NCI-H2227 (cell line): Measurements from ENCODE around the gene RGR.

Experiments
- DNase-seq: peaks from one replicate; lab custom pipeline; 2025; ENCODE audit not compliant: unreplicated experiment; lab: John Stamatoyannopoulos, UW

The RGR gene

DNA sequence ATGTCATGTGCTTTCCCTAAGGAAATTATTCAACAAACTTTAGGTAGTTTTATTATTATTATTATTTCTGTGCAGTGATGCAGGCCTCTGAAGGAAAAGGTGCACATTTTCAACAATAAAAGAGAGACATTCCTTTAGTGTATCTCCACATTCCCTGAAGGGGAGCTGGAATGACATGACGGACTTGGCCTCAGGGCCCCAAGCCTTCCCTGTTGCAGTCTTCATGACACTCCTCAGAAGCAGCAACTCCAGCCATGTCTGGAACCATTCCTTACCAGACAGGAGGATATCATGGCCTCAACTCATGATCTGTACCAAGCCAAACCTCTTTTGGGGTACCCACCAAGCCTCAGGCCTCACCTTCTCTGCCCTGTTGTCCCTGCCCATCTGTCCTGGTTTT, 48.3 kb downstream of the RGR start:
- no peak for DNase-seq

DNA sequence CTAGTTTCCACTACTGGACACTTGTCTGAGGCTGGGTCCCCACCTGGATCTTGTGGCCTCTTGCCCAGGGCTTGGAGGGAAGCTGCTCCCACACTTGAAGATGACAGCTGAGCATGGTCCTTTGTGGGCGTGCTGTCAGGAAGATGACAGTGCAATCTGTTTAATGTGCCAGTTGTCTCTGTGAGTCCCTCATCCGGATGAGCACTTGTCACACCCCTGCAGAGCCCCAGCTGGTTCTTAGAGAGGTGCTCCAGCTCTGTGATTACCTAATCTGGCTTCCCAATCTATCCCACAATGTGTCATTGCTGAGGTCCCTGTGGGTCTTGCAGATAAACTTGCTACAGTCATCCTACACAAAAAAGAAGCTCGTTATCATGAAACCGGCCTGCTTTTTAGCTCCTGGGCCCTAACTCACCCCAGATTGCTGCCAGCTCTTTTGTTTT, 48.7 kb downstream of the RGR start:
- no peak for DNase-seq

DNA sequence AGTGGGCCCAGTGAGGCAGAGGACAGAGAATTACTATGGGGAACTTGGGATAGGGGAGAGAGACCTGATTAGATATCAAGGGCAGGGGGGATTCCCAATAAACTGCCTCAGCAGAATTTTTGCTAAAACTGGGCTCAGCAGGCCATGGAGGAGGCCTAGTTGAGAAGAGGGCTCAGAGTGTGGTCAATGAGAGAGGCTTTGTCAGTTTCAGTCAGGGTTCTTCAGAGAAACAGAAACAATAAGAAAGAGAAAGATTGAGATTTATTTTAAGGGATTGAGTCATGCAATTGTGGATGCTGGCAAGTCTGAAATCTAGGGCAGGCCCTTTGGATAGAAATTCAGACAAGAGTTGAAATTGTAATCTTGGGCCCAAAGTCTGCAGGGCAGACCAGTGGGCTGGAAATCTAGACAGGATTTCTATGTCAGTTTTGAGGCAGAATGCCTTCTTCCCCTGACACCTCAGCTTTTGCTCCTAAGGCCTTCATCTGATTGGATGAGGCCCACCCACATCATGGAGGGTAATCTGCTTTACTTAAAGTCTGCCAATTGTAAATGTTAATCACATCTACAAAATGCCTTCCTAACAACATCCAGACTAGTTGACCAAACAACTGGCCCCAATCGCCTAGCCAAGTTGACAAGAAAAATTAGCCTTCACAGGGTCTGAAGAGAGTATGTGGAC, 50.1 kb downstream of the RGR start:
- DNase-seq: no peak

DNA sequence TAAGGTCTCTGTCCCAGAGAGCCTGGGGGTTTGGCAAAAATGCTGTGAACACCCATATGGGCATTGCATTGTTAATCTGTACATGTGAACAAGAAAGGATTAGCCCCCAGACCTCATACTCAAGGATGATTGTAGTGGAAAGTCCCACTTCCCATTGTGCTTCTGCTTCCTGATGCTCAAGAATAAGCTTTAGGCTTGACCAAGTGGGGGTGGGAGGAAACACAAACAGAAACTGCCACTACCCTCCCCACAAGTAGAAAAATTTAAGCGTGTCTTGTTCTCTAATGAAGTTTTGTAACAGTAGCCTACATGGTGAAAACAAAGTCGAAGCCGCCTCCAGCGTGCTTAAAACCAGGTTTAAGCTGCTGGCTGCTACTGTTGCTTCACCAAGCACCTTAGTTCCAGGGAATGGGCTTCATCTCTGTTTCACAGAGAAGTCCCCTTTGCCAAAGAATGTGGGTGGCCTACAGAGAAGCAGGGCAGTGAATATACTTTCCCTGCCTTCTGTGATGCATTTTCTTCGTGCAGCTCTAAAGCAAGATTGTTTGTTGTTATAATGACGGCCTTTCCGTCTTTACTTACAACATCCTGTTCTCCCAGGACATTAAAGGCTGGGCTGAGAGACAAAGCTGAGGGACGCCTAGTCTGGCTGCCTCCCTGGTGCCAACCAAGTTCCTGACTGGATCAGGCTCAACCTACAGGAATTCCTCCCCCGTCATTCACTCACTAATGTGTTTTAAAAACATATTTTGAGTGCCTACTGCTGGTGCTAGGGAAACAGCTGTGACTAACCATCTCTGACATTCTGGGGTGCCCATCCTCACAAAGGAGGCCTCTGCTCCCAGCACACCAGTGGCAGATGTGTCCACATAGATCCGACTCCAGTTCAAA, 51.5 kb downstream of the RGR start:
- DNase-seq: no peak

DNA sequence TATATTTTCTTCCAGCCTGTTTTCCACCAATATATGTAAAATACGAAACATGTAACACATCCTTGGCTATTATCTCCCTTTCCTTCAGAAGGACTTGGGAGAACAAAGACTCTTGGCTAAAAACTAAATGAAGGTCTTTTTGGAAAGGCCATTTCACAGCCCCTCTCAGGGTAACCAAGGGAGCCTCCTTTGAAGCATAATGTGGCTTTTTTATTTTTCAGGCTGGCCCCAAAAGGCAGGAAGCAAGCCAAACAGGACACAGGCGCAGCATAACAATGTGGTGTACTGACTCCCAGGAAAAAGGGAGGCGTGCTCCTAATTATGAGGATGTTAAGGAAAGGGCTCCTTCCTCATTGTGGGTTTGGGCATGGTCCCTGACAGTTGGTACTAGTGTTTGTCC, 53.2 kb downstream of the RGR start:
- DNase-seq: no peak

DNA sequence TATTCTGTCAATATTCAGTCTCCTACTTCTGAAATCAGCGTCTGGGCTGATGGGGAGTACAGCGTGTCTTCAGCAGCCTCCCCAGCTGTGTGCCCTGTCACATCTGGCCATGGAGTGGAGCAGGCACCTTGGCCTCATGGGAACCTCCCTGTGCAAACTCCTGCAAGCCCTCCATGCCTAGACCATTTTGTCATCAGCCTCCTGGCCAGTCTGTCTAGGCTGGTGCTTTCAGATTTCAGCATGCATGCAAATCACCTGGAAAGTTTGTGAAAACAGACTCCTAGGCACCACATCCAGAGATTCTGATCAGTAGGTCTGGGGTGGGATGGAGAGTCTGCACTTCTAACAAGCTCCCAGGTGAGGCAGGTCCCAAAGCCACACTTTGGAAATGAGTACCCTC, 57.4 kb downstream of the RGR start:
- no peak for DNase-seq

DNA sequence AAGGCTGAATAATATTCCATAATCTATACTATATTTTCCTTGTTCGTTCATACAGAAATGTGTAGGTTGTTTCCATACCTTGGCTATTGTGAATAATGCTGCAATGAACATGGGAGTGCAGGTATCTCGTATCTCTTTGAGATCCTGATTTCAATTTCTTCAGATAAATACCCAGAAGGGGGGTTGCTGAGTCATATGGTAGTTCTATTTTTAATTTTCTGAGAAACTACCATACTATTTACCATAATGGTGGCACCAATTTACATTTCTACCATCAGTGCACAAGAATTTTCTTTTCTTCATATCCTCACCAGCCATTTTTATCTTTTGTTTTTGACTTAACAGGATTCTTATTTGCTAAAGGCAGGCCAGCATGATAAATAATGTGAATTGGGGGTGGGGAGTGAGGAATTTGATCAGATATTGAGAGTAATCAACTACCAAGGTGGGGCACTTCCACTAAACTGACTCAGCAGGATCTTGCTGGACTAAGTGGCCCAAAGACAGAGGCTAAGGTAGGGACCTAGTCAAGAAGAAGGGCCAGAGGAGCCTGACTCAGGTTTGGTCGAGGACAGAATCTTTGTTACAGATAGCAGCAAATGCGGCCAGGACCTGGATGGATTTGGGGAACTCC, 62.0 kb downstream of the RGR start:
- no peak for DNase-seq

DNA sequence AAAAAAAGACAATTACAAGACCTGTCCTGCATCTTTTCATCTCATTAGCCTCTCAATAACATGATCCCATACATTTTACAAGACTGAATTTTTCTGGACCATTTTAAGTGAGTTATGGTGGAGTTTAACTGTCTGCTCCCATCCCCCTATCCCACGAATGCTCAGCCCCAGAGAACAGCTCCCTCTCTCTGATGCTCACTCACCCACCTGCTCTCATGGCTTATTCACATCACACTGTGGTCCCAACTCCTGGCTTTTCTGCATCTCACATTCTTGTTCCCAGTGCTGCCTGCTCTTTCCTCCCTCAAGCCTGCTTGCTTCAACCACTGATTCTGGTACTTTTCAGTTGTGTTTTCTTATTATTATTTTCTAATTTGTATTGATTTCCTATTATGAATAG, 63.2 kb downstream of the RGR start:
- no peak for DNase-seq

DNA sequence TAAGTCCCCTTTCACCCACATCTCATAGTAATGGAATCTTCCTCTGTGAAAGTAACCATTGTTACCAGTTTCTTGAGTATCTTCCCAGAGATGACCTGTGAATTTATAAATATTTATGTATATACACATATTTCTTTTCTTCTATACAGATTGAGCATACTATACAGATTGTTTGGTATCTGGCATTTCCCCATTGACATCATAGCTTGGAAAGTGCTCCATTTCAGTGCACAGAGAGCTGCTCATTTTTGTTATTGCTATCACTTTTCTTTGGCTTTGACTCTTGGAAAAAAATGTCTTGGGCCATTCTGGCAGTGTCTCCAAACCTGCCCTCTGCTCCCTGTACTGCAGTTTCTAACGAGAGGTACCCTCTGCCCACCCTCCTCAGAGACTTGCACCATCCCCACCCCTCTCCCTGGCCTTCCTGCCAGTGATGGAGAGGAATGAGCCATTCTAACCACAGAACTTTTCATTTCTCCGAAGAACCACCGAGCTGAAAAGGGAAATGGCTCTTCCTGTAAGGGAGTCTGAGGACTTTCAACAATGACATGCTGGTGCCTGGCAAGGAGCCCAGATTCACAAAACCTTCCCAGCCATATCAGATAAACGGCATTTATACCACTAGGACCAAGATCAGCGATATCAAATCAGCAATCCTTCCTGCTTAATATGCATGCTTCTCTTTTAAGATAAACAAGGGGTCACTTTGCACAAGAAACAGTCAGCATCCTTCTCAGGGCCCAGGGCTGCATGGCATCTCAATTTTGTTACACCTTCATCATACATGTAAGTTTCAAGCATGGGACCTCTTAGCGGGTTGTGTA, 63.8 kb downstream of the RGR start:
- DNase-seq: no peak
